ENCODE measurements around the gene WDTC1.

The WDTC1 gene

DNA sequence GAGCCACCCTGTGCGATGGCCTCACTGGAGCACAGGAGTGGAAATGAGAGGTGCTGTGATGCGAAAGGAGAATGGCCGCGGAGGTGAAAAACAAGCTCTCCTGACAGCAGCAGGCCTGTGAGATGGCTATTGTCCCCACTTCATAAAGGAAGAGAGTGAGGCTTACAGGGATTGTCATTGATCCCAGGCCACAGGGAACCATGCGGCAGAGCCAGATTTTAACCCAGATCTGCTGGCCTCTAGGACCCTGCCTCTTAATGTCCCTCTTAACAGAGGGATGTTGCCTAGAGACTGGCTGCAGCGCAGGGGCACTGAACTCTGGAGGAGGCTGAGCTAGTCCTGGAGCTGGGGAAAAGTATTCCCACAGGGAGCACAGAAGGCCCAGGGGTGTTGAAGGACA is 104.3 kb downstream of the WDTC1 start:
- no peak for DNase-seq

DNA sequence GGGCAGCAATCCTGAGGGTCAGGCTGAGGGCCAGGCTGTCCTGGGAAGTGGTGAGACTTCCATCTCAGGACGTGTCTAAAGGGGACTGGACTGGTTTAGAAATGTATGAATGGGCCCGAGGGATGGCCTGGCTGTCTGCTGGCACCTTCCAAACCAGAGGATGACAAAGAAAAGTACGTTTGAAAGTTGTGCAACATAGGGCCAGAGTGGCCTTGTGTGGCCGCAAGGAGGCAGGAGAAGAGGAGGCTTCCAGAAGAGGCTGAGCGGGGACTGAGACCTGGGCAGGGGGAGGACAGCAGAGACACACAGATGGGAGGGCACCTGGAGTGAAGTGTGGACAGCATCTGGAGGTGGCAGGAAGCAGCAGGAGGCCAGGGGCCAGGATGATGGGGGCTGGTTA is 104.8 kb downstream of the WDTC1 start:
- no peak for DNase-seq

DNA sequence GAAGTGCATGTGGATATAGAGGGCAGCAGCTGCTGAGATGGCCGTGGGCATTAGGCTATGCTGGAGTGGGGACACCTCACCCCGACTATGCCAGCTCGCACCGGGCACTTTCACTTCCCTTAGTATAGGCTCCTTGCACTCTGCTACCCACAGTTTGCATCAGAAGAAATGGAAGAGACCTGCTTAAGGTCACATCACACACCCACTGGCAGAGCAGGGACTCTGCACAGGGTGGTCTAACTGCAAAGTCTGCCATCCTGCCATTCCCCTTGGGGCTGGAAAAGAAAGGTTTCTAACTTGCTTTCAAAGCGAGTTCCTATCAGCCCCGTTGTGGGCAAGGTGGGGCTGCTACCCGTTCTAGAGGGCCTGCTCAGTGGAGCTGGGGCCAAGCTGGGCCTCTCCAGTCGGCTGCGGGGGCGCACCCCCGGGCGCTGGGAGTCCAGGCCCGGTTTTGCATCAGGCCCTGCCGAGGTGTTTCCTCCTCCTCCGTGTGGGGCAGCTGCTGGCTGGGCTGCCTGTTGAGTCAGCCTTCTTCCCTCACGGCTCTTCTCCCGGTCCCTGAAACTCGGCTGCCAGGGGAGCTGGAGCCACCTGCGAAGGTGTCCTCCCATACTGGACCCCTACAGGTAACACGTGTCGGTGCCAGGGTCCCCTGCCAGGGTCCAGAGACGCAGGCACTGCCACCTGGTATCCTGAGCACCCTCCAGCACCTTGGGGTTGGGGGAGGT is 107.3 kb downstream of the WDTC1 start, which contains the start of gene SYTL1:
Gene SYTL1 (plus strand): TSS at position 498 of the 728 bp plus-strand sequence. CDS start 3,313 bp downstream, outside the sequence.
- DNase-seq: peak; percentile 26

DNA sequence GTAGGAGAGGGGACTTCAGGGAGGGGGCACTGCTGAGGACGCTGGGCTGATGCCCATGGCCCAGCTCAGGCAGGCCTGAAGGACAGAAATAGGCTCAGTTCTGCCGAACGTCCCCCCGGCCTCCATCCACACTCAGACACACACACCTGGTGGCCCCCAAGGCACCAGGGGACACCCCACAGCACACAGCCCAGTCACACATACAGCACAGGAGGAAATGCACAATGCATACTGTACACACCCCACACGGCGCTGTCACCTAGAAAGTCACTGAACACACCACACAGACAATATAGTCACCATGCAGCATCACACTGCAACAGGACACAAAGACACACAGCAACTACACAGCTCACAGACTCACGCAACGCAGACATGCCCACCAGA is 108.0 kb downstream of the WDTC1 start:
- DNase-seq: no peak

GRCh38 chr1:27342778-27343638 is 108.6 kb downstream of the WDTC1 start:
- DNase-seq: no peak

- DNase-seq: no peak
Observed at GRCh38 chr1:27343639-27344025, 109.2 kb downstream of the WDTC1 start.

- no peak for DNase-seq
Observed at GRCh38 chr1:27345272-27345671, 110.8 kb downstream of the WDTC1 start.

DNA sequence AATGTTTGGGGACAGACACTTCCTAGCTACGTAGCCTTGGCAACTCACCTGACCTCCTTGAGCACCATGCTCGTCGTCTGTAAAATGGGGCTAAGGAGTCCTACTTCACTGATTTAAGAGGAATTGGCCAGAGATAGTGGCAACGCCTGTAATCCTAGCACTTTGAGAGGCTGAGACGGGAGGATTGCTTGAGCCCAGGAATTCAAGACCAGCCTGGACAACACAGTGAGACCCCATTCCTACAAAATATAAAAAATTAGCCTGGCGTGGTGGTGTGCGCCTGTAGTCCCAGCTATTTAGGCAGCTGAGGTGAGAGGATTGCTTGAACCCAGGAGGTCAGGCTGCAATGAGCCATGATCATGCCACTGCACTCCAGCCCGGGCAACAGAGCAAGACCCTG is 111.9 kb downstream of the WDTC1 start:
- DNase-seq: no peak

GRCh38 chr1:27346991-27347624 is 112.7 kb downstream of the WDTC1 start:
- DNase-seq: no peak

- DNase-seq: peak; percentile 63
Observed at GRCh38 chr1:27348861-27349783, 114.7 kb downstream of the WDTC1 start.

- DNase-seq: peak; percentile 65
Observed at GRCh38 chr1:27349784-27350662, 115.6 kb downstream of the WDTC1 start.

DNA sequence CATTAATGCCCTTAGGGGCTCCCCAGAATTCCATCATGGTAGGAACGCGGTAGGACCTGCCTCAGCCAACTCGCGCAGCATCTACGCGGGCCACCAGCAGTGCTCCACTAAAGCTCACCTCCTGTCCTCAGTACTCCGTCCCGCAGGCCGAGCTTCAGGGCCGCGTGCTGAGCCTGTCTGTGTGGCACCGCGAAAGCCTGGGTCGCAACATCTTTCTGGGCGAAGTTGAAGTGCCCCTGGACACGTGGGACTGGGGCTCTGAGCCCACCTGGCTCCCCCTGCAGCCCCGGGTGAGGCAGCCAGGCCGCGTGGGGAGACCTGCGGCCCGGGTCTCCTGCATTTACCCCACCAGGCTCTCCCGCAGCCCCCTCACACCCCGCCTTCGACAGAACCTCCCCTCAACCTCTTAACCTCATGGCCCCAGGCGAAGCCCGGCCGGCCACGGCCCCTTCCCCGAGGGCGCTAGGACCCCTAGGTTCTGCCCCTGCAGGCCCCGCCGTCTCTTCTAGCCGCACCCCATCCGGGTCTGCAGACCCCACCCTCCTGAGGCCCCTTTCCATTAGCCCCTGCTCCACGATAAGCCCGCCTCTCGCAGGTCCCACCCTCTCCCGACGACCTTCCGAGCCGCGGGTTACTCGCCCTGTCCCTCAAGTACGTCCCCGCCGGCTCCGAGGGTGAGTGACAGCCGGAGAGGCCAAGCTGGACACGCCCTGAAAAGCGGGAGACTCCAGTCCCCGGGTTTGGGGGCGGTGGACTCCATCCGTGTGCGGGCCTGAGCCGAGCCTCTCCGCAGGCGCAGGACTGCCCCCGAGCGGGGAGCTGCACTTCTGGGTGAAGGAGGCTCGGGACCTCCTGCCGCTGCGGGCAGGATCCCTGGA is 116.5 kb downstream of the WDTC1 start:
- DNase-seq: no peak

GRCh38 chr1:27351541-27352107 is 117.2 kb downstream of the WDTC1 start:
- no peak for DNase-seq

GRCh38 chr1:27353166-27353565 is 118.7 kb downstream of the WDTC1 start:
- no peak for DNase-seq

DNA sequence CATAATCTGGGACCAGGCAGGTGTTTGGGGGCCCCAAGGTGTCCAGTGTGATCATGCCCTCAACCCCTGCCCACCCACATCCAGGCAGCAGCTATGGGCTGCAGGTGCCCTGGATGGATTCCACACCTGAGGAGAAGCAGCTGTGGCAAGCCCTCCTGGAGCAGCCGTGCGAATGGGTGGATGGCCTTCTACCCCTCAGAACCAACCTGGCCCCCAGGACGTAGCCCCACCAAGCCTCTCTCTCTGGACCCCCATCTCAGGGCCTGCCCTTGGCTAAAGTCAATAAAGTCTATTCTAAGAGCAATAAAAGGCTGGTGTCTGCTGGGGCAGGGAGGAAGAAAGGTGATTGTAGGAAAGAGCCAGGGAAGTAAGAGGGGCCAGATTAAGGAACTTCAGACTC is 119.2 kb downstream of the WDTC1 start:
- DNase-seq: no peak

DNA sequence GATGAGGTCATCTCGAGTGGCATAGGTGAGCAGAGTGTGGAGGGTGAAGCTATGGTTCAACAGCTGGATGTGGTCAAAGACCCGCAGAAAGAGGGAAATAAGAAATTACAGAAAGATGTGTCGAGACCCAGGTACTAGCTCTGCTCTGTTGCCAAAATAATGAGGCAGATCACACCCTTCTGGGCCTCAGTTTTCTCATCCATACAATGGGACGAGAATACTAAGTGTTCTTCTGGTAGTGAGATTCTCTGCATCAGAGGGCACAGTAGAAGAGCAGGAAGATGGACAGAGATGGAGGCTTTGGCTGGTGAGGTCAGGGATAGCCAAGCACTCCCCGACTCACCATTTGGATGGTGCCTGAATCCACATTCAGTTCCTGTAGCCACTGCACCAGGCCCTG is 121.3 kb downstream of the WDTC1 start:
- DNase-seq: no peak

- no peak for DNase-seq
Observed at GRCh38 chr1:27356277-27356618, 121.8 kb downstream of the WDTC1 start.

DNA sequence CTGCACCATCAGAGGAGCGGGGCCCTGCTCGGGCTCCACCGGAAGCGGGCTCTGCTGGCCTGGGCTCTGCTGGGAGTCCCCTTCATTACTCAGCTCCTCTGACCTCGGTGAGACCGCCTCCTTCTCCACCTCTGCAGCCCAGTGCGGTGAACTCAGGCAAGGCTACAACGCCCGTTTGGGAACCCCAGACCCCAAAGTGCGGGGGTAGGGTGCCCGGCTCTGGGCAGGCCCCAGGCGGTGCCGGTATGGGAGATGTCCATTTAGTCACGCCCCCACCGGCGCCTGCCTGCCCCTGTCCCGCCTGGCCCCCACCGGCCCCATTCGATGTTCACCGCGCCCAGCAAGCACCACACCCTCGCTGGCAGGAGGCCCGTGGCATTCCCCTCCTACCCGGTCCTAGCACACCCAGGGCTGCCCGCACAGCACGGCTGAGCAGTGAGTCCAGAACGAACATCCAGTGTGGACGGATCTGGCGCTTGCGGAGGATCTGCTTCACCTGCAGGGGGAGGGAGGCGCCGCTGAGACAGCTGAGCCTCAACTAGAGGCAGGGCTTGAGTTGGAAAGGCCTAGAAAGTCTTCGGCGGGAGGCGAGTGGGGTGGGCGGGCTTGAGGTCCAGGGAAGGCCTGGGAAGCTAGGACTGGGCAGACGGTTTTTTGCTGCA is 122.3 kb downstream of the WDTC1 start:
- no peak for DNase-seq

- no peak for DNase-seq
Observed at GRCh38 chr1:27357281-27358037, 123.0 kb downstream of the WDTC1 start.
